Measurements from ENCODE around the gene PCP4. TPM values are rescaled to one million over a fixed set of nuclear protein-coding genes. Genes with fewer than 3 reads are reported as not detected.
"Not testable (repeated sequence)": the region's sequence is repeated elsewhere in the genome, so short reads cannot be mapped to it uniquely, and the experiment has no call there.

PCP4 gene
- total RNA-seq, 5 donors from 2014 or later (not counting 1 experiment from before 2014, with no cell fraction given) = not detected

GRCh38 chr21:39888848-39889247 is 21.6 kb downstream of the PCP4 start:
- Mint-ChIP-seq H3K36me3 (no peaks in the 10 kb centered on the region), H3K4me3 (no peak overlapping the region), H3K27ac (no peak overlapping the region), H3K4me1 (no peaks in the 10 kb centered on the region), H3K27me3 (no peaks in the 10 kb centered on the region), H3K9me3 (peaks cover 0 to 4% (median 3%) of the 10 kb centered on the region in 3 donors)
- ATAC-seq (replicated peaks in 1 of 4) = no peak
- CTCF ChIA-PET = no interaction called here
- H3K4me1 ChIP-seq (ENCODE audit: control insufficient read depth in 1 of 2, extremely low read depth in 1 of 2, insufficient read depth in 2 of 2, low read length in 2 of 2) = no peaks in the 10 kb centered on the region
- 74% methylated on average over 7 of the region's 9 CpGs for WGBS (ENCODE audit: insufficient coverage)
- DNase-seq = no peak
- H3K4me3 ChIP-seq (ENCODE audit: control insufficient read depth in 1 of 2, extremely low read depth in 1 of 2, low read length in 1 of 2) = no peak overlapping the region
- H3K9me3 ChIP-seq = no peaks in the 10 kb centered on the region
- no peak overlapping the region for H3K27ac ChIP-seq (ENCODE audit: low read length)
- peaks cover 0 to 4% of the 10 kb centered on the region in 2 experiments for H3K27me3 ChIP-seq (replicated peaks in 1 of 2; ENCODE audit: control insufficient read depth in 2 of 2, extremely low read depth in 1 of 2, insufficient read depth in 2 of 2, low read length in 1 of 2)
- POLR2A ChIA-PET = no interaction called here
- H3K36me3 ChIP-seq (ENCODE audit: control insufficient read depth in 2 of 2, extremely low read depth in 1 of 2, insufficient read depth in 1 of 2, low read length in 1 of 2) = no peaks in the 10 kb centered on the region

GRCh38 chr21:39891111-39891510 is 23.9 kb downstream of the PCP4 start:
- Histone ChIP-seq H3K36me3 (ENCODE audit: control insufficient read depth in 2 of 2, extremely low read depth in 1 of 2, insufficient read depth in 1 of 2, low read length in 1 of 2) (no peaks in the 10 kb centered on the region), H3K27me3 (replicated peaks in 1 of 2; ENCODE audit: control insufficient read depth in 2 of 2, extremely low read depth in 1 of 2, insufficient read depth in 2 of 2, low read length in 1 of 2) (no peaks in the 10 kb centered on the region), H3K27ac (ENCODE audit: low read length) (no peak overlapping the region), H3K9me3 (no peaks in the 10 kb centered on the region), H3K4me3 (ENCODE audit: control insufficient read depth in 1 of 2, extremely low read depth in 1 of 2, low read length in 1 of 2) (no peak overlapping the region), H3K4me1 (ENCODE audit: control insufficient read depth in 1 of 2, extremely low read depth in 1 of 2, insufficient read depth in 2 of 2, low read length in 2 of 2) (no peaks in the 10 kb centered on the region)
- Mint-ChIP-seq H3K9me3 (peaks cover 0 to 7% (median 5%) of the 10 kb centered on the region in 3 donors), H3K4me1 (no peaks in the 10 kb centered on the region), H3K4me3 (no peak overlapping the region), H3K36me3 (no peaks in the 10 kb centered on the region), H3K27ac (no peak overlapping the region), H3K27me3 (no peaks in the 10 kb centered on the region)
- 78% methylated on average over 5 of the region's 5 CpGs for WGBS (ENCODE audit: insufficient coverage)
- ATAC-seq (replicated peaks in 1 of 4) = no peak
- ChIA-PET POLR2A (no interaction called here), CTCF (no interaction called here)
- no peak for DNase-seq

GRCh38 chr21:39891863-39892262 is 24.6 kb downstream of the PCP4 start:
- not testable (repeated sequence) for ATAC-seq (replicated peaks in 1 of 4)
- WGBS (ENCODE audit: insufficient coverage) = 87% methylated on average over 3 of the region's 12 CpGs

GRCh38 chr21:39900491-39900890 is 33.3 kb downstream of the PCP4 start:
- H3K36me3 Mint-ChIP-seq = no peaks in the 10 kb centered on the region
- H3K27ac ChIP-seq (ENCODE audit: low read length) = no peak overlapping the region
- H3K4me3 Mint-ChIP-seq = no peak overlapping the region
- H3K27ac Mint-ChIP-seq = no peak overlapping the region
- H3K36me3 ChIP-seq (ENCODE audit: control insufficient read depth in 2 of 2, extremely low read depth in 1 of 2, insufficient read depth in 1 of 2, low read length in 1 of 2) = no peaks in the 10 kb centered on the region
- H3K27me3 Mint-ChIP-seq = no peaks in the 10 kb centered on the region
- POLR2A ChIA-PET = no interaction called here
- ATAC-seq (replicated peaks in 1 of 4) = no peak
- no peaks in the 10 kb centered on the region for H3K4me1 Mint-ChIP-seq
- no CpG with 5 or more reads among the region's 5 CpGs for WGBS (ENCODE audit: insufficient coverage)
- H3K9me3 Mint-ChIP-seq = peaks cover 3 to 6% (median 5%) of the 10 kb centered on the region in 3 donors
- no peak overlapping the region for H3K4me3 ChIP-seq (ENCODE audit: control insufficient read depth in 1 of 2, extremely low read depth in 1 of 2, low read length in 1 of 2)
- CTCF ChIA-PET = no interaction called here
- no peaks in the 10 kb centered on the region for H3K4me1 ChIP-seq (ENCODE audit: control insufficient read depth in 1 of 2, extremely low read depth in 1 of 2, insufficient read depth in 2 of 2, low read length in 2 of 2)
- no peak for DNase-seq
- no peaks in the 10 kb centered on the region for H3K9me3 ChIP-seq
- no peaks in the 10 kb centered on the region for H3K27me3 ChIP-seq (replicated peaks in 1 of 2; ENCODE audit: control insufficient read depth in 2 of 2, extremely low read depth in 1 of 2, insufficient read depth in 2 of 2, low read length in 1 of 2)

More at GRCh38 chr21:39891863-39892262, 24.6 kb downstream of the PCP4 start:
- H3K4me3 Mint-ChIP-seq; POLR2A ChIA-PET; H3K27ac Mint-ChIP-seq; H3K27me3 ChIP-seq (replicated peaks in 1 of 2; ENCODE audit: control insufficient read depth in 2 of 2, extremely low read depth in 1 of 2, insufficient read depth in 2 of 2, low read length in 1 of 2); H3K9me3 ChIP-seq; H3K4me1 Mint-ChIP-seq; H3K4me3 ChIP-seq (ENCODE audit: control insufficient read depth in 1 of 2, extremely low read depth in 1 of 2, low read length in 1 of 2); H3K9me3 Mint-ChIP-seq; H3K4me1 ChIP-seq (ENCODE audit: control insufficient read depth in 1 of 2, extremely low read depth in 1 of 2, insufficient read depth in 2 of 2, low read length in 2 of 2); H3K27ac ChIP-seq (ENCODE audit: low read length); DNase-seq; H3K36me3 ChIP-seq (ENCODE audit: control insufficient read depth in 2 of 2, extremely low read depth in 1 of 2, insufficient read depth in 1 of 2, low read length in 1 of 2); CTCF ChIA-PET; H3K36me3 Mint-ChIP-seq; H3K27me3 Mint-ChIP-seq: not testable (repeated sequence)

GRCh38 chr21:39900911-39901310 is 33.7 kb downstream of the PCP4 start:
- no peaks in the 10 kb centered on the region for H3K36me3 Mint-ChIP-seq
- no peaks in the 10 kb centered on the region for H3K4me1 ChIP-seq (ENCODE audit: control insufficient read depth in 1 of 2, extremely low read depth in 1 of 2, insufficient read depth in 2 of 2, low read length in 2 of 2)
- peaks cover 2 to 5% (median 4%) of the 10 kb centered on the region in 3 donors for H3K9me3 Mint-ChIP-seq
- CTCF ChIA-PET = no interaction called here
- ATAC-seq (replicated peaks in 1 of 4) = no peak
- DNase-seq = no peak
- no peak overlapping the region for H3K27ac Mint-ChIP-seq
- no peaks in the 10 kb centered on the region for H3K27me3 Mint-ChIP-seq
- H3K27me3 ChIP-seq (replicated peaks in 1 of 2; ENCODE audit: control insufficient read depth in 2 of 2, extremely low read depth in 1 of 2, insufficient read depth in 2 of 2, low read length in 1 of 2) = no peaks in the 10 kb centered on the region
- no peaks in the 10 kb centered on the region for H3K9me3 ChIP-seq
- no peaks in the 10 kb centered on the region for H3K4me1 Mint-ChIP-seq
- POLR2A ChIA-PET = no interaction called here
- no peaks in the 10 kb centered on the region for H3K36me3 ChIP-seq (ENCODE audit: control insufficient read depth in 2 of 2, extremely low read depth in 1 of 2, insufficient read depth in 1 of 2, low read length in 1 of 2)
- H3K4me3 Mint-ChIP-seq = no peak overlapping the region
- H3K27ac ChIP-seq (ENCODE audit: low read length) = no peak overlapping the region
- no peak overlapping the region for H3K4me3 ChIP-seq (ENCODE audit: control insufficient read depth in 1 of 2, extremely low read depth in 1 of 2, low read length in 1 of 2)

- no peaks in the 10 kb centered on the region for H3K36me3 Mint-ChIP-seq
- Histone ChIP-seq H3K27me3 (replicated peaks in 1 of 2; ENCODE audit: control insufficient read depth in 2 of 2, extremely low read depth in 1 of 2, insufficient read depth in 2 of 2, low read length in 1 of 2) (no peaks in the 10 kb centered on the region), H3K9me3 (no peaks in the 10 kb centered on the region), H3K27ac (ENCODE audit: low read length) (no peak overlapping the region), H3K4me1 (ENCODE audit: control insufficient read depth in 1 of 2, extremely low read depth in 1 of 2, insufficient read depth in 2 of 2, low read length in 2 of 2) (no peaks in the 10 kb centered on the region), H3K36me3 (ENCODE audit: control insufficient read depth in 2 of 2, extremely low read depth in 1 of 2, insufficient read depth in 1 of 2, low read length in 1 of 2) (no peaks in the 10 kb centered on the region), H3K4me3 (ENCODE audit: control insufficient read depth in 1 of 2, extremely low read depth in 1 of 2, low read length in 1 of 2) (no peak overlapping the region)
- peaks cover 0 to 3% of the 10 kb centered on the region in 2 donors for H3K27me3 Mint-ChIP-seq
- H3K27ac Mint-ChIP-seq = no peak overlapping the region
- no peak for DNase-seq
- no peaks in the 10 kb centered on the region for H3K4me1 Mint-ChIP-seq
- WGBS (ENCODE audit: insufficient coverage) = 75% methylated on average over 2 of the region's 5 CpGs
- ChIA-PET POLR2A (no interaction called here), CTCF (no interaction called here)
- no peak overlapping the region for H3K4me3 Mint-ChIP-seq
- peaks cover 0 to 2% (median 0%) of the 10 kb centered on the region in 3 donors for H3K9me3 Mint-ChIP-seq
- no peak for ATAC-seq (replicated peaks in 1 of 4)
Observed at GRCh38 chr21:39902986-39903385, 35.7 kb downstream of the PCP4 start.

- DNase-seq = no peak
- H3K9me3 Mint-ChIP-seq = no peaks in the 10 kb centered on the region
- CTCF ChIA-PET = no interaction called here
- no peak overlapping the region for H3K27ac Mint-ChIP-seq
- ATAC-seq (replicated peaks in 1 of 4) = no peak
- Histone ChIP-seq H3K27ac (ENCODE audit: low read length) (no peak overlapping the region), H3K36me3 (ENCODE audit: control insufficient read depth in 2 of 2, extremely low read depth in 1 of 2, insufficient read depth in 1 of 2, low read length in 1 of 2) (no peaks in the 10 kb centered on the region), H3K9me3 (no peaks in the 10 kb centered on the region), H3K27me3 (replicated peaks in 1 of 2; ENCODE audit: control insufficient read depth in 2 of 2, extremely low read depth in 1 of 2, insufficient read depth in 2 of 2, low read length in 1 of 2) (peaks cover 0 to 3% of the 10 kb centered on the region in 2 experiments), H3K4me3 (ENCODE audit: control insufficient read depth in 1 of 2, extremely low read depth in 1 of 2, low read length in 1 of 2) (no peak overlapping the region), H3K4me1 (ENCODE audit: control insufficient read depth in 1 of 2, extremely low read depth in 1 of 2, insufficient read depth in 2 of 2, low read length in 2 of 2) (no peaks in the 10 kb centered on the region)
- 72% methylated on average over 1 of the region's 3 CpGs for WGBS (ENCODE audit: insufficient coverage)
- no peaks in the 10 kb centered on the region for H3K36me3 Mint-ChIP-seq
- POLR2A ChIA-PET = no interaction called here
- H3K4me3 Mint-ChIP-seq = no peak overlapping the region
- peaks cover 0 to 3% of the 10 kb centered on the region in 2 donors for H3K27me3 Mint-ChIP-seq
- no peaks in the 10 kb centered on the region for H3K4me1 Mint-ChIP-seq
Observed at GRCh38 chr21:39904457-39904856, 37.2 kb downstream of the PCP4 start.

All from T-cell (primary cell).